GM21447 (cell line): ENCODE measurements around the gene MRPL51.
"Not testable (repeated sequence)": the region's sequence is repeated elsewhere in the genome, so short reads cannot be mapped to it uniquely, and the experiment has no call there.

ENCODE experiments used
- ATAC-seq: cut with Tn5 transposase; IDR thresholded peaks from one replicate; pipeline ENCODE4 v1.9.1; 2021; ENCODE audit not compliant: unreplicated experiment

The MRPL51 gene

DNA sequence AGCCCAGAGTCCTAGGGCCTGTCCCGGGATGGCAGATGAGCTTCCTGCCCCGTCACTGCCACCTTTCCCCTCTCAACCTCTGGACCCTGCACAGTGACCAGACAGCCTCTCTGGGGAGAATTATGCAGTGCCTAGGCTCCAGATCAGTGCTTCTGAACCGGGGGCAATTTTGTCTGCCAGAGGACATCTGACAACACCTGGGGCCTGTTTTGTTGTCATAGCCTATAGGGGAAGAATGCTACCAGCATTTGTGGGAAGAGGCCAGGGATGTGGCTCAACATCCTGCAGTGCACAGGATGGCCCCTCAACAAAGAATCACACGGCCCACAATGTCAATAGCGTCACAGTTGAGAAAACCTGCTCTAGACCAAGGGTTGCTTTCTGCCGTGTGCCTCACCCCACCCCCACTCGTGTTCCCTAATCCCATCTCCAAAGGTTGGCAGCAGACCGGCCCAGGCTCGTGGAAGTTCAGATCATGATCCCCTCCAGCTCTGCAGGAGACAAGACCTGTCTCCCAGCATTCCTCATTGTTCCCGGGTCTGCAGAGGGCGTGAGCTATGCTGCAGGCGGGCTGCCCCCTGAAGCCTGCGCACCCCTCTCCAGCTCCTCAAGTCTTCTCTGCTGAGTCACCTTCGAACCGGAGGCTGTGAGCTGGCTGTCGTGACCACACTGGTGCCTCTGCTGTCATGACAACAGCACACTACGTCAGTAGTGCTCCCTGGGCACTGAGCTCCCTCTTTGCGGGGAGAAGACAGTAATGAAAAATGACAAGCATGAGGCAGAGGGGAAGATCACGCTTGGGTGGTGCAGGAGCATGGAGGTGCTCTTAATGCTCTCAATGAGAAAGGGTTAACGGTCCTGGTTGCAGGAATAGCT is 39.2 kb upstream of the MRPL51 start:
- ATAC-seq: peak; percentile 27

DNA sequence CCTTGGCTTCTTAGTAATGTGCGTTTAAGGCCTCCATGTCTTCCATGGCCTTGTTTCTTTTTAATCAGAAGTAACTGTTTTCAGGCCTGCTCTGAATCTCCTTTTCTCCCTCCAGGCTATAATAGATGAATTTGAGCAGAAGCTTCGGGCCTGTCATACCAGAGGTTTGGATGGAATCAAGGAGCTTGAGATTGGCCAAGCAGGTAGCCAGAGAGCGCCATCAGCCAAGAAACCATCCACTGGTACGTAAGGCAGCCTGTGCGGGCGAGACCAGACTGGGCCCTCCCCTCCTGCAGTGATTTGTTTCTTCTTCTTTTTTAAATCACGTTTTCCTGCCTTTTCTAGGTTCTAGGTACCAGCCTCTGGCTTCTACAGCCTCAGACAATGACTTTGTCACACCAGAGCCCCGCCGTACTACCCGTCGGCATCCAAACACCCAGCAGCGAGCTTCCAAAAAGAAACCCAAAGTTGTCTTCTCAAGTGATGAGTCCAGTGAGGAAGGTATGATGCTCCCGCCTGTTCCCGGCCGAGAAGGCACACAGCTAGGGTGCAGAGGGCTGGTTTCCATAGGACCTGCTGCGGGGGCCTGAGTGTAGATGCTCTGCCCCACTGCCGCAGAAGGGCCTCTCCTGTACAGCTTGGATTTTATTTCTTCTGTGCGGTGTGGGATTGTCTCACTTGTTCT is 37.7 kb upstream of the MRPL51 start:
- ATAC-seq: no peak

DNA sequence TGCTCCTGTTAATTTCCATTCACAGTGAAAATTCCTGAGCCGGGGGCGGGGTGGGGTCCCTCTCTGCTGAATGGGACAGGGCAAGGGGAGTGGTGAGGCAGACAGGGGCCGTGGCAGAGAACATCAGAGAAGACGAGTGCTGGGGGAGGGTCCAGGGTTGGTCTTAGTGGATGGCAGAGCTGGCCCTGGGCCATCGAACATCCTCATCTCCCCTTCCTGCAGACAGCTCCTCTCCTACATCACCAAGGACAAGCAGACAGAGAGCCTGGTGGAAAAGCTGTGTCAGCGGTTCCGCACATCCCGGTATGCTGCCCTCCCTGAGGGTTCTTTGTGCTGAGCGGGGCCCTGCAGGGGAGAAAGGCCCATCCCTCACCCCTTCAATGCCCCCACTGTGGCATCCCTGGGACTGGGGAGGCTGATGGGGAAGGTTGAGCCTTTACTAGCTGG is 36.3 kb upstream of the MRPL51 start:
- no peak for ATAC-seq

DNA sequence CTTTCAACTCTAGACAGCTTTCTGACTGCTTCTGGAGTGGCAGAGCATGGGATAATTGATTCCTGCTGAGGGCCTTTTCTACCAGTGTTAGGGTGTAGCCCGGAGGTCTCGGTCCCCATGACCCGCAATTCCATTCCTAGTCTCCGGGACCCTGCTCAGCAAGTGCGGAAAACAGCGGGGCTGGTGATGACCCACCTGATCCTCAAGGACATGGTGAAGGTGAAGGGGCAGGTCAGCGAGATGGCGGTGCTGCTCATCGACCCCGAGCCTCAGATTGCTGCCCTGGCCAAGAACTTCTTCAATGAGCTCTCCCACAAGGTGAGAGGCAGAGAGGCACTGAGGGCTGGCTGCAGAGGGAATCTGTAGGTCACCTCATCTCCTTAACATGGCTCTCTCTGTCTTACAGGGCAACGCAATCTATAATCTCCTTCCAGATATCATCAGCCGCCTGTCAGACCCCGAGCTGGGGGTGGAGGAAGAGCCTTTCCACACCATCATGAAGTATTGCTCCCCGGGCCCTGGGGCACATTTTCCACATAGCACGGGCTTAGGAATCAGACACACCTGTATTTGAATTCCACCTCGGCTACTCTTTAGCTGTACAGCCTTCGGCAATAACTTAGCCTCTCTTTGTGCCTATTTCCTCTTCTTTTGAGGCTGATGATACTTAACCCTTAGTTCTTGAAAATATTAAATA is 35.6 kb upstream of the MRPL51 start:
- no peak for ATAC-seq

DNA sequence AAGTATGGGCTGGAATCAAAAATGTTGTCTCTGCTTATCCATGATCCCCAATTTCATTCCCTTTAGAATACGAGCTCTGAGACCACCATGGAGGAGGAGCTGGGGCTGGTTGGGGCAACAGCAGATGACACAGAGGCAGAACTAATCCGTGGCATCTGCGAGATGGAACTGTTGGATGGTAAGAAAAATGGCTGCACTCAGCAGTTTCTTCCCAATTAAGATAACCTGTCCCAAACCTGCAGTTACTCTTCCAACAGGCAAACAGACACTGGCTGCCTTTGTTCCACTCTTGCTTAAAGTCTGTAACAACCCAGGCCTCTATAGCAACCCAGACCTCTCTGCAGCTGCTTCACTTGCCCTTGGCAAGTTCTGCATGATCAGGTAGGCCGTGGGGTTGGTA is 34.6 kb upstream of the MRPL51 start:
- no peak for ATAC-seq

DNA sequence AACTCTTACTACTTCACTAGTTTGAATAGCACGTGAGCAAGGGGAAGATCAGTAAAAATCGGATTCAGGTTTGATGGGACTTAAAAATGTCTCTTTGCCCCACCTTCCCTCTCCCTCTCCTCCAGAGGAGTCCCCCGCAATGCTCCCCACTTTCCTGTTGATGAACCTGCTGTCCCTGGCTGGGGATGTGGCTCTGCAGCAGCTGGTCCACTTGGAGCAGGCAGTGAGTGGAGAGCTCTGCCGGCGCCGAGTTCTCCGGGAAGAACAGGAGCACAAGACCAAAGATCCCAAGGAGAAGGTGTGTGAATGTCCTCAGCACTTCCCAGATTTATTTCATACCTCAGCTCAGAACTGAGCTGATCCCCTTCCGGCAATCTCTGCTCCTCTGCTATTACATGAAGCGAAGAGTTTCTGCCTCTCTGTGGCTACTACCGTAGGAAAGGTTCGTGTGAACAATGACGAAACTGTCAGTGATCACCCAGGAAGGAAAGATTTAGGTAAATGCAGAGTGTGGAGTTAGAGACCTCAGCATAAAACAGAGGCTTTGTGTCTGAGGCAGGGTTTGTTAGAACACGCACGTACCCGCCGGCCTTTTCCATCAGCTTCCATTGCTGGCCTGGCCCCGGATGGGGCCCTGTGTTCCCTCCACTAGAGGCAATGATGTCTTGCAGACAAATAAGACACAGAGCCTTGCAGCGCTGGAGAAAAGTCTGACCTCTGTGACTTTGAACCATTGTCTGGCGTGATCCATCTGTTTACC is 33.9 kb upstream of the MRPL51 start:
- no peak for ATAC-seq

DNA sequence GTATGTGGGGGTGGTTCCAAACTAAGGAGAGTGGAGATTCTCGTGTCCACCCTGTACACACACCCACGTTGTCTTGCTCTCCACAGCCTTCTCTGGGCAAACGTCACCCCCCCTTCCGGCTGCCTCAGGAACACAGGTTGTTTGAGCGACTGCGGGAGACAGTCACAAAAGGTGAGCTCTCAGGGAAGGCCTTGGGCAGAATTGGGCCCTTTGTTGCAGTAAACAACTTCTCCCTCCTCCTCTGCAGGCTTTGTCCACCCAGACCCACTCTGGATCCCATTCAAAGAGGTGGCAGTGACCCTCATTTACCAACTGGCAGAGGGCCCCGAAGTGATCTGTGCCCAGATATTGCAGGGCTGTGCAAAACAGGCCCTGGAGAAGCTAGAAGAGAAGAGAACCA is 33.1 kb upstream of the MRPL51 start:
- no peak for ATAC-seq

DNA sequence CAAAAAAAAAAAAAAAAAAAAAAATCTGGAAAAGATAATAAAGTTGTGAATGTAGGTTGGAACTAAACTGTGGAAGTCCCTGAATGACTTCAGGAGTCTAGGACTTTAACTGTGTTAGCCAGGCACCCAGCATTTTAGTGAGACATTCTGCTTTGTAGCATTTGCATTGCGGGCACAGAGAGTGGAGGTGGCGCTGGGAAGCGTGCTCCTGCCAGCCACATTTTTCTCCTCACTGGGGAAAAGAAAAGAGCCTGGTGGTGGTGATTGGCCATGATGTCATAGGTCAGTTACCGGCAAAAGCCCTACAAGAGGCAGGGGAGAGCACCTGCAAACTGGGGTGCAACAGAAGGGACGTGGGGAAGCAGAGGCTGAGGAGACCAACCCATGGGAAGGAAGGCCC is 31.6 kb upstream of the MRPL51 start:
- no peak for ATAC-seq

DNA sequence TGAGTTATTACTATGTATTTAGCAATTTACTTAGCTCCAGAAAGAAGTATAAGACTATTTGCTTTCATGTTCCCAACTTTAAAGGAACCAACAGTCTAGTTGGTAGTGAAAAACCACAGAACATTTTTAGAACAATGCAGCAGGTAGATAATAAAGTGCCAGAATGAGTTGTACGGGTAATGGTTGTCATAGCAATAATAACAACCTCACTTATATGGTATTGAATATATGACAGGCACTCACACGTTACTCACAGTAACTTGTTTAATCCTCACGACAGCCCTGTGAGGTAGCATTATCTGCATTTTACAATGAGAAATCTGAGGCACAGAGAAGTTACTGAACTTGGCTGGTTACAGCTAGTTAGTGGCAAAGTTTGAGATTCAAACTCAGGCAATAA is 30.6 kb upstream of the MRPL51 start:
- ATAC-seq: no peak

DNA sequence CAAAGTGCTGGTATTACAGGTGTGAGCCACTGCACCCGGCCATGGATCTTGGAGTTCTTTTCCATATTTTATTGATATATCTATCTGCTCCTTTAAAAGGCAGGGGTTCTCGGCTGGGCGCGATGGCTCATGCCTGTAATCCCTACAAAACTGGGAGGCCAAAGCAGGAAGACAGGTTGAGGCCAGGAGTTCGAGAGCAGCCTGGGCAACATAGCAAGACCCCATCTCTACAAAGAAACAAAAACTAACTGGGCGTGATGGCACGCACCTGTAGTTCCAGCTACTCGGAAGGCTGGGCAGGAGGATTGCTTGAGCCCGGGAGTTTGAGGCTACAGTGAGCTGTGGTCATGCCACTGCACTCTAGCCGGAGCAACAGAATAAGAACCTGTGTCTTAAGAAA is 29.1 kb upstream of the MRPL51 start:
- no peak for ATAC-seq

DNA sequence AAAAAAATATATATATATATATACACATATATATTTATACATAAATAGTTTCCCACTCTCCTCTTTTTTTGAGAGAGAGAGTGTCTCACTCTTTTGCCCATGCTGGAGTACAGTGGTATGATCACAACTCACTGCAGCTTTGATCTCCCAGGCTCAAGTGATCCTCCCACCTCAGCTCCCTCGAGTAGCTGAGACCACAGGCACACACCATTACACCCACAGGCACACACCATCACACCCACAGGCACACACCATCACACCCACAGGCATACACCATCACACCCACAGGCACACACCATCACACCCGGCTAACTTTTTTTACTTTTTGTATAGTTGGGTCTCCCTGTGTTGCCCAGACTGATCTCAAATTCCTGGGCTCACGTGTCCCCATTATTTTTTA is 27.1 kb upstream of the MRPL51 start:
- no peak for ATAC-seq

DNA sequence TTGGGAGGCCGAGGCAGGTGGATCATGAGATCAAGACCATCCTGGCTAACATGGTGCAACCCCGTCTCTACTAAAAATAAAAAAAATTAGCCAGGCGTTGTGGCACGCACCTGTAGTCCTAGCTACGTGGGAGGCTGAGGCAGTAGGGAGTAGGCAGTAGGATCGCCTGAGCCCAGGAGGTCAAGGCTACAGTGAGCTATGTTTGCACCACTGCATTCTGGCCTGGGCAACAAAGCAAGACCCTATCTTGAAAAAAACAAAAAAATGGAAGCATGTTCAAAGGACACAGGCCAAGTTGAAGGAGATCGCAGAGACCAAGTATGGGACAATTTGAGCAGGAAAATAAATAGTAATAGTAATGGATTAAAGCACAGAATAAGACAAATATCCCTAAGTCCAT is 15.0 kb upstream of the MRPL51 start:
- no peak for ATAC-seq

DNA sequence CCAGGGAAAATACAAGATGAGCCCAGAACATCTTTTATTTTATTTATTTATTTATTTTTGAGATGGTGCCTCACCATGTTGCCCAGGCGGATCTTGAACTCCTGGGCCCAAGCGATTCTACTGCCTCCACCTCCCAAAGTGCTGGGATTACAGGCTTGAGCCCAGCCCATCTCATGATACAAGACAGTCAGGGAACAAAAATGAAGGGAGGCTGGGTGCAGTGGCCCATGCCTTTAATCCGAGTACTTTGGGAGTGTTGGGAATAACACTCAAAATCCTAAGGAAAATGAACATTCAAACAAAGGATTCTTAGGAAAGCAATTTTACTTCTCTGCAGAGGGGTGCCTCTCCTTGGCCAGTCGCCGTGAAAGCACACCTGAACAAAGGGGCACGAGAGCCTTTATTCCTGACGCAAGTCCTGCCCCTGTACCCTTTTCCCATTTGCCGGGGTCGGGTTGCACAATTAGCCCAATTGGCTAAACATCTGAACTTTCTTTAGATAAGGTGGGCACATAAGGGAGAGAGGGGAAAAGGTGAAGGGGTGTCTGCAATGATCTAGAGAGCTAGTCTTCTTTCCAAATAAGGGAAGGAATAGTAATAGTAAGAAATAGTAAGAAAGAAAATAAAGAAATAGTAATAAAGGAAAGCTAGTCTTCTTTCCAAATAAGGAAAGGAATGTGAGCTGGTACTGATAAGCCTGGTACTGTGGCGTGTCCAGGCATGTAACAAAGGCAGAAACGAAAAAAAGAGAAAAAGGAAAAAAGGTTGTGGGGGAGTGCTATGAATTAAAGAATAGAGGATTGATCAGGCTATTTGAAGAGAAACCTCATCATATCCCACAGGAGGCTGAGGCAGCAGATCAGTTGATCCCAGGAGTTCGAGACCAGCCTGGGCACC is 14.3 kb upstream of the MRPL51 start:
- no peak for ATAC-seq

DNA sequence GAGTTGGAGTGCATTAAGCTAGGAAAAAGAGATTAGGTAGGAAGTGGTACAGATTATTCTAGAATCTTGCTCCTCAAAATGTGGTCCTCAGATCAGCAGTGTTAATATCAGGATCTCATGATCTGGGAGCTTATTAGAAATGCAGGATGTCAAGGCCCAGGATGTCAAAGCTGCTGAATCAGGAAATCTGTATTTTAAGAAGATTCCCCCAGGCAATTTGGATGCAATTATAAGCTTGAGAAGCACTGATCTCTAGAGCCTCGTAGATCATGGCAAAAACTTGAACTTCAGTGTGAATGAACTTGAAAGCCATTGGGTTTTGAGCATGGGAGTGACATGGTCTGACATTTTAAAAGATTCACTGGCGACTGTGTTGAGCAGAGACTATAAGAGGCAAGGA is 7.4 kb upstream of the MRPL51 start:
- ATAC-seq: no peak

DNA sequence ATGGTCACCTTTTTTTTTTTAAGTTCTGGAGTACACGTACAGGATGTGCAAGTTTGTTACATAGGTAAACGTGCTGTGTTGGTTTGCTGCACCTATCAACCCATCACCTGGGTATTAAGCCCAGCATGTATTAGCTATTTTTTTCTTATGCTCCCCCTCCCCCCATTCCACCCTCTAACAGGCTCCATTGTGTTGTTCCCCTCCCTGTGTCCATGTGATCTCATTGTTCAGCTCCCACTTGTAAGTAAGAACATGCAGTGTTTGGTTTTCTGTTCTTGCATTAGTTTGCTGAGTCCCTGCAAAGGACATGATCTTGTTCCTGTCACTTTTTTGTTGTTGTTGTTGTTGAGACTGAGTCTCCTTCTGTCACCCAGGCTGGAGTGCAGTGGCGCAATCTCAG is 4.2 kb upstream of the MRPL51 start:
- ATAC-seq: not testable (repeated sequence)

DNA sequence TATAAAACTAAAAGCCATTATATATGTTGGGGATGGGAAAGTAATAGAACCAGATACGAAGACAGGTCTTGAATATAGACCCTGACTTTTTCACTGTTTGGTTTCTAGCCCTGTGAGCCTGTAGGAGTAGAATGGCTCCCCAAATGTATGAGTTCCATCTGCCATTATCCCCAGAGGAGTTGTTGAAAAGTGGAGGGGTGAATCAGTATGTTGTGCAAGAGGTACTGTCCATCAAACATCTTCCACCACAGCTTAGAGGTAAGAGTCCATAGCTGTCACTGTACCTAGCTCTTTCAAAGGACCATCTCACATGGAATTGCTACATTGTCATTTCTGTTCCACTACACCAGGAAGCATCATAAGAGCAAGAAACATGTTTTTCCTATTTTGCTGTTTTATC is 1.9 kb upstream of the MRPL51 start:
- ATAC-seq: no peak

DNA sequence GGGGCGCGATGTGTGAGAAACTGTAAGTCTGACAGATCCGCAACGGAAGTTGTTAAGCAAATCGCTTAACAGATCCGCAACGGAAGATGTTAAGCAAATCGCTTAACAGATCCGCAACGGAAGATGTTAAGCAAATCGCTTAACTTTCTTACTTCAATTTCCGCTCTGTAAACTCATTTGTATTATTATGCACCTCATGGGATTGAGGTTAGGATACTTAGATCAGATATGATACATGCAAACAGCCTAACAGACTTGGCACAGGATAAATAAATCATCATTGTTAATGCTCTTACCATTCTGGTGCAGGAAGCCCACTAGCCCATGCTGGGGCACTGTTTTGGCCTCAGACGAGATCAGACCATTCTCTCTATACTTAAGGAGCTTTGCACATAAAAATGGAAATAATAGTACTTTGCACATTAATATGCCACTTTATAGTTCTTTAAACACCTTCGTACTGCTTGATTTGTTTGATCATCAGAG is 1.2 kb upstream of the MRPL51 start:
- no peak for ATAC-seq

DNA sequence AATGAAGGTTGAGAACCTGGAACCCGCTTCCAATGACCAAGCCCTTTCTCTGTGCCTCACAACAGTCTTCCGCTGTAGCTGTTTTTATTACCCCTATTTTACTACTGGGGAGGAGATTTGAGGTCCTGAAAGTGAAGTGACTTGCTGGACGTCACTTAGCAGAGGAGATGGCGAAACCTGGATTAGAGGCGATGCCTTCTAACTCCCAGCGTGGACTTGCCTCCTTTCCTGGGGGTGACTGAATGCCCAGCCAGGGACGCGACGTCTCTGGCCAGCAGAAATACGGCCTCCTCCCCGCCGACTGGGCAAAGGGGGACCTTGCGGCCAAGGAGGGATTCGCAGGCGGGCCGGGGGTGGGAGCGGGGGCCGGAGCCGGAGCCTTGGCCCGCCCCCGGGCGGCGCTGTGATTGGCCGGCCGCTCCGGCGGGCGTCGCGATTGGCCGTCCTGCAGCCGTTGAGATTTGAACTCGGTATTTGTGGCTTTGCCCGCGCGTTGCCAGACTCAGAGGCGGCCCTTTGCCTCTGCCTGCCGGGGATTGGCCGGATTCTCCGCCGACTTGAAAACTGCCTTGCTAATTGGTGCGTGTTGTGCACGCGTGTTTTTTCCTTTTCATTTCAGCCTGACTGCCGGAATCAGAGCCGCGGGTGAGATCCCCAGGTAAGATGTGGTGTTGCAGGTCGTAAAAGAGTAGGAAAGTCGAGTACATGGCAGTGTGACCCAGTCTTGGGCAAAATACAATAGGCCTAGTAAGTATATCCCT is 615 bp upstream of the MRPL51 start, which contains the start of gene NCAPD2:
NCAPD2 (plus strand) TSS at position 606 of the 761 bp plus-strand sequence. CDS start 997 bp downstream, outside the sequence.
- ATAC-seq: peak; percentile 83

DNA sequence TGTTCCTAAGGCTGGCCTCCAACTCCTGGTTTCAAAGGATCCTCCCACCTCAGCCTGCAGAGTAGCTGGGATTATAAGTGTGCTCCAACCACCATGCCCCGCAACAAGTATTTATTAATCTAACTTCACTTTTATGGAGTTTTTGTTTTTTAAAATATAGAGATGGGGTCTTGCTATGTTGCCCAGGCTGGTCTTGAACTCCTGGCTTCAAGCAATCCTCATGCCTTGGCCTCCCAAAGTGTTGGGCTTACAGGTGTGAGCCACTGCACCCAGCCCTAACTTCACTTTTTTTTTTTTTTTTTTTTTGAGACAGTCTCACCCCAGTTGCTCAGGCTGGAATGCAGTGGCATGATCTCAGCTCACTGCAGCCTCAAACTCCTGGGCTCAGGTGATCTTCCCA is 2.4 kb downstream of the MRPL51 start:
- not testable (repeated sequence) for ATAC-seq
